ENCODE results near the gene SLC2A5.

Gene SLC2A5

DNA sequence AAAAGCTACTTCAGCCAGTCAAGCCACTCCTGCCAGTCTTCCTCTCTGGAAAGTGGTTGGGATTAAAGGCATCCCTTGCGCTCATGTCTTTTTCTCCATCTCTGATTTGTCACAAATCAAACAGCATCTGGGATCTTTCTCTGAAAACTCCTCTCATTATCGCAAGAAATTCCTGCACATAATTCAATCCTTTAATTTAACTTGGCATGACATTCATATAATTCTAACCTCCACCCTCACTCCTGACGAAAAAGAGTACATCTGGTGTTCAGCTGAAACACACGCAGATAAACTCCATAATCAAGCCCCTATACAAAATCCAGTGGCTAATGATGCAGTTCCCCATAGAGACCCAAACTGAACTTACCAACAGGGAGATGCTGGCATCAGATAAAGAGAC, 19.4 kb upstream of the SLC2A5 start:
- no peak for DNase-seq (ENCODE audit: low read depth)

DNA sequence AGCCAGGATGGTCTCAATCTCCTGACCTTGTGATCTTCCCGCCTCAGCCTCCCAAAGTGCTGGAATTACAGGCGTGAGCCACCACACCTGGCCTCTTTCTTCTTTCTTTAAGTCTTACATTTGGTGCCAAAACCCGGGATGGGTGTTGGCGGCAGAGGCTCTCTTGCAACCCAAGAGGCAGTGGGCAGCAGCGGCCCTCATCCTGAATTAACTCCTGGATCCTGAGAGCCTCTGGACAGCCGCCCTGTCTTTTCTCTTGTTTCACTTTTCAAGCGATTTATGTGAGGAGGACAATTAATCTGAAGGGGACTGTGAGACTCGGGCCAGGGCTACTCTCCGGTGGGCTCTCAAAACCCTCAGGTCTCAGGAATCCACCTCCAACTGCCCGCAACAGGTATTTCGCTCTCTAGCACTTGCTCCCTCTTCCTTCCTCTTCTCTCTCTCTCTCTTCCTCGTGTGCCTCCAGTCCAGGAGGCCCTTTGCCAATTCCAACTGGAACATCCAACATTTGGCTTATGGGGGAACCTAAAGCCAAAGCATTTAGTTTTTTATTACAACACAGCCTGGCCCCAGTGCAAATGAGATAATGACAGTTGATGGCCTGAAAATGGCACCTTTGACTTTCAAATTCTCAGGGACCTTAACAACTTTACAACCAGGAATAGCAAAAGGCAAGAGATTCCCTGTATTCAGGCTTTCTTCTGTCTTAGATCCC, 18.1 kb upstream of the SLC2A5 start:
- DNase-seq (ENCODE audit: low read depth): no peak

DNA sequence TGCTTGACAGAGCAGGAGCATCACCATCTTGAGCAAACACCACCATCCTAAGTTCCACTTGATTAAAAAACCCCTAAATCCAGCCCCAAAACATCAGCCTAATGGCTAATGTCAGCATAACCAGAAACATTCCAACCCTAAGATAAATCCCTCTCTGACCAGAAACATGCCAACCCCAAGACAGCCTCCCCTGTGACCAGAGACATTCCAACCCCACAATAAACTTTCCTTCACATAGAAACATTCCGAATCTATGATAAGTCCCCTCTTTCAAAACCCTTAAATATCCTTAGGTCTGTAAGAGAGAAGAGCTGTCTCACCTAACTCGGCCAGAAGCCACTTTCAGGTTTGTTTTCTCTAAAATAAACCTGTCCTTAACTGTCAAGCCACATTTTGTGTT, 17.4 kb upstream of the SLC2A5 start:
- no peak for DNase-seq (ENCODE audit: low read depth)

DNA sequence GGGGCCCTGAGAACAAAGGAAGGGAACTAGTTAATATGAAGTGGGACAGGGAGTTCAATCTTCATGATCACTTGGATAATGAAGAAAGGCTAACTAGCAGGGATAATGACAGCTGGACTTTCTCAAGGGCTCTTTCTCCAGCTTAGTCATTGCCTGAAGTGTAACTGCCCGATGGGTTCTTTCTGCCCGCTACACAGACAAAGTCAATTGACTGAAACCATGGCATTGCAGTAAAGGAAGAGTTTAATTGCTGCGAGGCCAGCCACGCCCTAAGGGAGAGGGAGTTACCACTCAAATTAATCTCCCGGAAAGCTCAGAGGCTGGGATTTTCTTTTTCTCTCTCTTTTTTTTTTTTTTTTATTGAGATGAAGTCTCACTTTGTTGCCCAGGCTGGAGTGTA, 16.6 kb upstream of the SLC2A5 start:
- no peak for DNase-seq (ENCODE audit: low read depth)

DNA sequence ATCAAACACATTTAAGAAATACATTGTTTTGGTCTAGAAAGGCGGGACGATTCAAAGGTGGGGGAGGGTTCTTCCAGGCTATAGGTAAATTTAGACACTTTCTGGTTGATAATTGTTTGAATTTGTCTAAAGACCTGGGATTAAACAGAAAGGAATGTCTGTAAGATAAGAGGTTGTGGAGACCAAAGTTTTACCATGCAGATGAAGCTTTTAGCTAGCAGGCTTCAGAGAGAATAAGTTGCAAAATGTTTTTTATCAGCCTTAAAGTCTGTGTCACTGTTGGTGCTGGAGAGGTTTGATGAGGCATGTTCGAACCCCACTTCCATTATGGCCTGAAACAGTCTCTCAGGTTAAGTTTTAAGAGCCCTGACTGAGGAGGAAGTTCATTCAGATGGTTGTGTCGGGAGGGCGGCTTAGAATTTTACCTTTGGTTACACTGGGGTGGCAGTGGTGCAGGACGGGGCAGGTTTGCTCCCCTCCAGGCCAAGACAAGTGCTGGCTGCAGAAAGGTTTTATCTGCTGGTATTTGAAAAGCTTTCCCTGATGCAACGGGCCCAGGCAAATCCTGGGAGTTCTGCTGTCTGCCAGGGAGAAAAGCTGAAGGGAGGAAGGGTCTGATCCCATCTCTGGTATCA, 16.0 kb upstream of the SLC2A5 start:
- DNase-seq (ENCODE audit: low read depth): no peak

DNA sequence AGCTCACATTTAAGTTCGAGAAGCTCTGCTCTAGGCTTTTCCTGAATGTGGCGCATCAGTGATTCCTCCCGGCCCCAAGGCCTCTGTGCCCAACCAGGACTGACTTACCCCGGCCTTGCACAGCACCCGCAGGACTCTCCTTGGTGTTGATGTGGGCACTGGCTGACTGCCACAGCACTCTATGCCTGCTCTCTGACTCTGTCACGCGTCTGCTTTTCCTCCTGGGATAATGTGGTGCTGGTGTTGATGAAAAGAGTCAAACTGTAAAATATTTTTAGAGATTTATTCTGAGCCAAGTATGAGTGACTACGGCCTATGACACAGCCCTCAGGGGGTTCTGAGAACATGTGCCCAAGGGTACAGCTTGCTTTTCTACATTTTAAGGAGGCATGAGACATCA, 15.5 kb upstream of the SLC2A5 start:
- DNase-seq (ENCODE audit: low read depth): no peak

DNA sequence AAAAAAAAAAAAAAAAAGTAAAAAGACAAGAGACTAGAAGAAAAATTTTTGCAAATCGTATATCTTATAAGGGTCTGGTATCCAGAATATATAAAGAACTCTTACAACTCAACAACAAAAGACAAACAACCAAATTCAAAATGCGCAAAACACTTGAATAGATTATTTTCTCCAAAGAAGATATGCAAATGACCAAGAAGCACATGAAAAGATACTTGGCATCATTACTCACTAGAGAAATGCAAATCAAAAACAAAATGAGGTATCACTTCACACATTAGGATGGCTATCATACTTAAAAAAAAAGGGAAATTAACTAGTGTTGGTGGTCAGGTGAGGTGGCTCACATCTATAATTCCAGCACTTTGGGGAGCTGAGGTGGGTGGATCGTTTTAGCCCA, 12.0 kb upstream of the SLC2A5 start:
- DNase-seq (ENCODE audit: low read depth): no peak

DNA sequence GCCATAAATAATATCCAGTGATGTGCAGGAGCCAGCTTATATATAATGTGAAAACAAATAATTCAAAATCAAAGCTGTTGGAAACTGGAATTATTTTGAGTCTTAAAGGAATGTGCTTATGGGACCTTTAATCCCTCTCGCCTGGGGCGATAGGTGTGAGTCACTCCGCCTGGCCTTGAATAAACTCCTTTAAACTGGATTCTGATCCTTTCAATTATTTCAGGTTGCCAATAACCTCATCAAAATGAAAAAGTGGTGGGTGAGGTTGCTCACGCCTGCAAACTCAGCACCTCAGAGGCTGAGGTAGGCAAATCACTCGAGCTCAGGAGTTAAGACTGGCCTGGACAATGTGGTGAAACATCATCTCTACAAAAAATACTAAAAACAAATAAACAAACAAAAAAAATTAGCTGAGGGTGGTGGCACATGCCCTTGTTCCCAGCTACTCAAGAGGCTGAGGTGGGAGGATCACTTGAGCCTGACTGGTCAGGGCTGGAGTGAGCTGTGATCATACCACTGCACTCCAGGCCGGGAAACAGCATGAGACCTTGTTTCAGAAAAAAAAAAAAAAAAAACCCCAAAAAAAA, 11.4 kb upstream of the SLC2A5 start:
- no peak for DNase-seq (ENCODE audit: low read depth)

DNA sequence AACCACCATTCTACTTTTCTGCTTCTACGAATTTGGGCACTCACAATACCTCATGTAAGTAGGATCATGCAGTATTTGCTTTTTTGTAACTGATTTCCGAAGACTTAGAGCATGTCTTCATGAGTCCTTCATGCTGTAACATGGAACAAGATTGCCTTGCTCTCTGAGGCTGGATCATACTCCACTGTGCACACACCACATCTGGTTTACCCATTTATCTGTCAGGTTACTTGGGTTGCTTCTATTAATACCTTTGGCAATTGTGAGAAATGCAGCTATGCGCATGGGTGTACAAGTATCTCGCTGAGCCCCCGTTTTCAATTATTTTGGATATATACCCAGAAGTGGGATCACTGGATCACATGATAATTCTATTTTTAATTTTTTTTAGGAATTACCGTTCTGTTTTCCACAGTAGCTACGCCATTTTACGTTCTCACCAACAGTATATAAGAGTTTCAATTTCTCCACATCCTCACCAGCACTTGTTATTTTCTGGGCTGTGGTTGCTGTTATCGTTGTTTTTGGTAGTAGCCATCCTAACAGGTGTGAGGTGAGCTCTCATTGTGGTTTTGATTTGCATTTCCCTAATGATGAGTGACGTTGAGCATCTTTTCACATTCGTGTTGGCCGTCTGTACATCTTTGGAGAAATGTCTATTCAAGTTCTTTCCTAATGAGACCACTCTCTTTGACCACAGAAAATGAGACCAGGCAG, 10.7 kb upstream of the SLC2A5 start:
- DNase-seq (ENCODE audit: low read depth): no peak

DNA sequence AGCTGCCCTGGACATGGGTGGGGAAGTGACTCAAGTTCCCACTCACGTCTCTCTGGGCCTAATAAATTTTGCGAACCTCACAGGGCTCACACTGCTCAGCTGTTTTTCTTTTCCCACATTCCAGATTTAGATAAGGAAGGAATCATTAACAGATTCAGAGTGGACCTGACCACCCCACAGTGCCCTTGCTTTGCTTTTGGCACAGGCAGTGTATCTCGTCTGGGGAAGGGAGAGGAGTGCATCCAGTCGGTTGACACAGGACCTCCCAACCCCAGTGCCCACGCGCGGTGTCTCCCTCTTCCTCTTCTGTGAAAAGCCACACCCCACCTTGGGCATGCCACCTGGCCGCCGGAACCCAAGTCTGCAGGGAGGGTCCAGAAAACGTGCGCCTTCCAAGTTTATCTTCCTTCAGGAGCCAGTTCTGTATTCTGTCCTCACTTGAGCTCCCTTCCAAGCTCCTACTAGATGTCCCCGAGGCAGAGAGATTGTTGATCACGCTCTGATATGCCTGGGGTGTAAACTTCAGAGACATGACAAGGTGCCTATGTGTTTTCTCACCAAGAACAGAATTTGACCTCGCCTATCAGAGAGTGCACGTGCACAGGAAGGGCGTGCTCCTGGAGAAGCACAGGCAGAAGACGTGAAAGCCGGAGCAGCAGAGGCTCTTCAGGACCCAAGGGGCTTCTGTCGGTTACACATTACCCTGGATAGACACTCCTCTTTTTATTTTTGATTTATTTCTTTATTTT, 9.5 kb upstream of the SLC2A5 start:
- DNase-seq (ENCODE audit: low read depth): no peak

DNA sequence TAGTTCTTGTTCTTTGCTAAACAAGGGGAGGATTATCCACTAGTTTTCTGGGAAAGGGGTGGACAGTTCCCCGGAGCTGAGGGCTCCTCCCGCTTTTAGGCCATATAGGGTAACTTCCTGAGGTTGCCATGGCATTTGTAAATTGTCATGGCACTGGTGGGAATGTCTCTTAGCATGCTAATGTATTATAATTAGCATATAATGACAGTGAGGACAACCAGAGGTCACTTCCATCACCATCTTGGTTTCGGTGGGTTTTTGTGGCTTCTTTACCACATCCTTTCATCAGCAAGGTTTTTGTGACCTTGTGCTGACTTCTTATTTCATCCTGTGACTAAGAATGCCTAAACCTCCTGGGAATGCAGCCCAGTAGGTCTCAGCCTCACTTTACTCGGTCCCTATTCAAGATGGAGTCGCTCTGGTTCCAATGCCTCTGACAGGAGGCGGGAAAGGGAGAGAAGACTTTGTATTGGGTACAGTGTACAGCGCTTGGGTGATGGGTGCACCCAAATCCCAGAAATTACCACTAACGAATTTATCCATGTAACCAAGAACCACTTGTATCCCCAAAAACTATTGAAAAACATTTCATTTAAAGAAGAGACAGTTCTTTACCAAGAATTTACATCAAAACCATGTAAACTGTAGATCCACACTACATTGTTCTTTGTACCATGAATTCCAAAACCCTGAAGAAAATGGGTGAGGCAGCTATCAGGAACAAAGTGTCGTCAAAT, 8.7 kb upstream of the SLC2A5 start:
- DNase-seq (ENCODE audit: low read depth): no peak

DNA sequence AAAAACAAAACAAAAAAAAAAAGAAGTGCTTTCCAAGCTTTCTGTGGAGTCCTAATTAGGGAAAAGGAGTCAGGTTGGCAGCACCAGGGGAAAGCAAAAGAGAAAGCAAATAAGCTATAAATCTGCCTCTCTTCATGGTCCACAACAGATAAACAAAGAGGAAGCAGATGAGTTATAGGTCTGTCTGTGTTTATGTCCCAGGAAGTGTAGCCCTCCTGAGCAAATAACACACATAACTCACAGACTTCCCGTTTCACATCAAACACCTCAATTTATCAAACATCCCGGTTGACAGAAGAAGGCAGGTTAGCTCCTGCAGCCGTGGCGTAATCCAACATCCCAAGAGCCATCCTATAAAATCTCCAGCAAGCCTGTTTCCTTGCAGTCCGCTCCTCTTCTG, 5.6 kb upstream of the SLC2A5 start:
- DNase-seq (ENCODE audit: low read depth): no peak

DNA sequence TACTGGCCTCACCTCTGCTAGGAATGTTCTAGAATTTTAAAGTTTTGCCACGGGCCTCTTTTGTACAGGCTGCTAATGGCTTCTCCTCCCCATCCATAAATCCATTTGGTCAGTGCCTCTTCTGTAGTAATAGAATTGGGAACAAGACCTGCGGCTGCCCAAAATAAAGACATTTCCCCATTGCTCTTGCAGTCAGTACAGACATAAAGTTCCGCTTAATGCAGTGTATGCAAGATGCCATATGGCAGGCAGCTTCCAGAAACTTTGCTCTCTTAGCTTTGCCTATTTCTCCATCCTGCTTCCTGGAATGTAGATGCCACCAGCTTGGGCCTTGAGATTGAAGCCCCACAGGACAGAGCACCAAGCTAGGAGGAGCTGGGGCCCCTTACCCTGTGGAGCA, 3.7 kb upstream of the SLC2A5 start:
- DNase-seq (ENCODE audit: low read depth): no peak

DNA sequence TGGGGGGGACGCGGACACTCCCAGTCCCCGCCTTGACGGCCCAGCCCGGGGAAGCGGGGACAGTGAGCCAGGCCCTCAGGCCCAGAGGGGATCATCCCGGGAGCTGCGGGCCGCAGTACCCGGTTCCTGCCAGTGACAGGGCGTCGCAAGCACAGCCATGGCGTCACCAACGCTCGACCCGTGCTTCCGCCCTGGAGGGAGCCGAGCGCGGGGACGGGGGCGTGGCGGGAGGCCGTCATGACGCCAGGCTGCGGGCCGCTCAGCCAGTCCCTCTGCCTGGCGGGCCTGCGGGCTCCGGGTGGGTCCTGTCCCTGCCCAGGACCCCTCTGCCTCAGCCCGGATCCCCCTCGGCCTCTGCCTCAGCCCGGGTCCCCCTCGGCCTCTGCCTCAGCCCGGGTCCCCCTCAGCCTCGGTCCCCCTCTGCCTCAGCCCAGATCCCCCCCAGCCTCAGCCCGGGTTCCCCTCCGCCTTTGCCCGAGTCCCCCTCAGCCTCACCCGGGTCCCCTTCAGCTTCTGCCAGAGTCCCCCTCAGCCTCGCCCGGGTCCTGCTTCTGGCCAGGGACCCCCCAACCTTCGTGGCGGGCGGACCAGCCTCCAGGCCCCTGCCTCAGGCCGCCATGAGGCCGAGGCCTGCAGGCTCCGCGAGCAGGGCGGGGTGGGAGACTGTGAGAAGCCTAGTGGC, 2.3 kb upstream of the SLC2A5 start:
- no peak for DNase-seq (ENCODE audit: low read depth)

DNA sequence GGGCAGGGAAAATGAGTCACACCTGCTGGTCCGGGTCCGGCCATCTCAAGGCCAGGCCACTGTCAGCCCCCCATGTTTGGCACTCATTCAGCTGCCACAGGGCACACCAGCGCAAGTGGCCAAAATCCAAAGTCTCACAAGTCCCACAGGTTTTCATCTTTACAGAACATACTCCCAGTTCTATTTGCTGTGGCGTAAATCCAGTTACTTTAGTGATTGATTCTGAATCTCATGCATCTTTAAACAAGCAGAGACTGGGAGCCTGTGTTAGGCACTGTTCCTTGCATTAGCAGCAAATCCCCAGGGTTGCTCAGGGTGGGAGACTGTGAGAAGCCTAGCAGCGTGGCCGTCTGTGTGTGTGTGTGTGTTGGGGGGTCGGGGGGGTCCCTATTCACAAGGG, 1.1 kb upstream of the SLC2A5 start:
- DNase-seq (ENCODE audit: low read depth): no peak

DNA sequence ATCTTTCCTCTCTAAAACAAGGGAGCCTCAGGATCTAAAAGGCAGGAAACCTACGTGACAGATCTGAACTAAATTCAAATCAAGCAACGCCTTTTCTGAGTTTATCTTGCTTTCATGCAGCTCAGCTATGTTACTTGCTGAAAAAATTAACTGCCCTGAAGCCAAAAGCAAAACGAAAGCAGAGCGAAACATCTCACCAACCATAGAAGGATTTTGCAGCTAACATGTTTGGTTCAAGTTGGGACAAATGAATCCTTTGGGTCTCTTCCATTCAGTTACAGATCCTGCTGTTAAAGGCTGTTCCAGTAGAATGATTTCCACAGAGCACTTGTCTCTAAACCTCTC, 482 bp downstream of the SLC2A5 start:
- DNase-seq (ENCODE audit: low read depth): no peak

DNA sequence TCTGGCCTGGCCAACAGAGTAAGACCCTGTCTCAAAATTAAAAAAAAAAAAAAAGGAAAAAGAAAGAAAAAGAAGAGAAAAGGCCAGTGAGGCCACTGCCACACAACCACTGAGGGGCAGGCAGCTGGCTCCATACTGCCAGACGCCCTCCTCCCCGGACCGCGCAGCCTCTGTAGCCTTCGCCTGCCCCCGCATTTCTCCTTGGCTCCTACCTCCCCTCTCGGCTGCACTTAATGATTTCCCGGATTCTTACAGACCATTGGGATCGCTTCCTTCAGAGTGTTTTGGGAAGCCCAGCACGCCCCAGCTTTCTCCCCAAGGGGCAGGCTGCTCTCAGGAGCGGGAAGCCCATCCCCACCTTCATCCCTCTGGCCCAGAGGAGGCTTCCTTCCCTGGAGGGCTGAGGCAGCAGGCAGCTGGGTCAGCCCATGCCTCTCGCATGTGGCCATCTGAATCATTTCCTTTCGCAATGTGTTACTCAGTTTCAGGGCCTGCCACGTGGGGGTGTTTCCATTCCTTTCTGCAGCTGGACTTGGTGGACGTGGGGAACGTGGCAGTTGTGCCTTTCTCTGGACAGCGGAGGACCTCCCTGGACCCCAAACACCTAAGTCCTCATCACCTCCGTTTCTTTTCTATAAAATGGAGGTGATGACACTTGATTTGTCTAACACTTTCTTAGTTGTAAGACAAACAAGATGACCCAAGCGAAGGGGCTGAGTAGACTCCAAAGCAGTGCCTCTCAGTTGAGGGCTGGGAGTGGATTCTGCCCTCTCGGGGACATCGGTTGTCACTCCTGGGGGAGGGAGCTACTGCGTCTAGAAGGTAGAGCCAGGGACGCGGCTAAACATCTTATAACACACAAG, 2.3 kb downstream of the SLC2A5 start:
- DNase-seq (ENCODE audit: low read depth): no peak

DNA sequence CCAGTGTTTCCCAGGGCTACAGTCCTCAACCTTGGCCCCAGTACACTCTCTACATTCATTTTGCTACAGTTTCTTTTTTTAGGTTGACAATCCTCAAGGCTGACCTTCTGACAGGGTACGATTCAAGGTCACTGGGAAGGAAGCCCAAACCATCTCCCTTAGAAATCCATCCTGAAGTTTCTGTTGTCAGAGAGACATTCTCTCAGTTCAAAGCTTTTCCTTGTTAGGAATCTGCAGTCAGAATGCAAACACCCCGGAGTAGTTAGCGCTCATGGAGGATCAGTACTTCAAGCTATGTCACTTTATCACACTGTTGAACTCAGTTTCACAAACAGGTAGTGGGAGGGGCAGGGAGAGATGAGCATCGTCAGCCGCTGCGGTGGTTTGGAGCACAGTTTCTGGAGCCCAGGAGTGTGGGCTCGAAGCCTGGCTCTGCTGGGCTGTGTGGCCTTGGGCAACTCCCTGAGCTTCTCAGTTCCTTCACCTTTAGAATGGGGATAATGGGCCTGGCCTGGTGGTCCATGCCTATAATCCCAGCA, 4.2 kb downstream of the SLC2A5 start:
- no peak for DNase-seq (ENCODE audit: low read depth)

DNA sequence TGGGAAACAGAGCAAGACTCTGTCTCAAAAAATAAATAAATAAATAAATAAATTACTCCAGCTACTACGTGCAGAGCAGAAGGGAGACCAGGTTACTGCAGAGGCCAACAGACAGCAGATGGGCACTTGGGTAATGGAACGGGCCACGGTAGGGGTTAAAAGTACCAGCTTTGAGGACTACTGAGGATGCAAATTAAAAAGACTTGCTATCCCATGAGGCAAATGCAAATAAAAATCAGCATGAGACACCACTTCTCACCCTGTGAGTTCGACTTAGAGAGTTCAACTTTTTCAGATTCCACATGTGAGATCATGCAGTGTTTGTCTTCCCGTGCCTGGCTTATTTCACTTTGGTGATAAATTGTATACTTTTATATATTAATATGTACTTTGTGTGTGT, 6.6 kb downstream of the SLC2A5 start:
- DNase-seq (ENCODE audit: low read depth): no peak

DNA sequence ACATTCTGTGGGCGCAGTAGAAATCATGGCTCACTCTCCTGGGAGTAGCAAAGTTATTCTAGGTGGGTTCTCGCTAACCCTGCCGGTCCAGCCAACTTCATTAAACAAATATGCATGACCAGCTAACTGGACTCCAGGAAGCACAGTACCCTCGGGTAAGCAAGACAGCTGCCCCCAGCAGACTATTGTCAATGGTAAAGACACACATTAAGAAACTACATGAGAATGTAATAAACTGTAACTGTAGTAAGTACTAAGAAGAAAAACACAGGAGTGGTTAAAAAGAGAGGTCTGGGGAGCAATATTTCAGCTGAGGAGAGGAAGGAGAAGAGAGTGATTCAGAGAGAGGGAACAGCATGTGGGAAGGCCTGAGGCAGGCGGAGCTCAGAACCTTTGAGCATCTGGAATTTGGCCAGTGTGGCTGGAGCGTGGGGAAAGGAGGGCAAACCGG, 7.4 kb downstream of the SLC2A5 start:
- no peak for DNase-seq (ENCODE audit: low read depth)
